ENCODE data around the gene PTPN14. TPM values are rescaled to one million over a fixed set of nuclear protein-coding genes. Genes with fewer than 3 reads are reported as not detected.

Gene PTPN14
- total and polyA plus RNA-seq, 2 of the 8 experiments (the other 6 are each of a cell fraction or from before 2014, with no cell fraction given): 14.4 to 93.6 TPM

- no peak for TF ChIP-seq CHD7 (IDR thresholded peaks at IDR 0.05; ENCODE audit: insufficient replicate concordance, low read length)
- no peak for TF ChIP-seq RBBP5 (IDR thresholded peaks at IDR 0.05; ENCODE audit: borderline replicate concordance, low read depth, low read length)
- no peak for TF ChIP-seq GABPA (IDR thresholded peaks at IDR 0.05; ENCODE audit: borderline replicate concordance, insufficient read depth, low read length)
- TF ChIP-seq HDAC6 (IDR thresholded peaks at IDR 0.05; ENCODE audit: low read depth, low read length): no peak
- no peak for TF ChIP-seq KDM5A (IDR thresholded peaks at IDR 0.05; ENCODE audit: low read length)
- TF ChIP-seq E2F6 (IDR thresholded peaks at IDR 0.05): no peak
- TF ChIP-seq CTBP2 (IDR thresholded peaks at IDR 0.05; ENCODE audit: borderline replicate concordance, insufficient read depth, insufficient read length, low read length): no peak
- TF ChIP-seq RNF2 (IDR thresholded peaks at IDR 0.05; ENCODE audit: borderline replicate concordance, low read depth, low read length, missing control alignments, poor library complexity, severe bottlenecking): no peak
- no peak for TF ChIP-seq JUND (IDR thresholded peaks at IDR 0.05; ENCODE audit: low read length)
- TF ChIP-seq ZNF274 (IDR thresholded peaks at IDR 0.05; ENCODE audit: borderline replicate concordance, extremely low read depth, low read length): no peak
Measured at GRCh38 chr1:214386333-214386732, 165.1 kb downstream of the PTPN14 start (continued).
